ENCODE measurements around the gene WDFY4. TPM values are rescaled to one million over a fixed set of nuclear protein-coding genes. Genes with fewer than 3 reads are reported as not detected.
A peak's percentile ranks its signal among the peaks of the same experiment; 100 is the strongest.

WDFY4 gene
- total RNA-seq, 2 donors from 2014 or later: 0.70 to 2.0 TPM

- Histone ChIP-seq H3K27ac (no peak overlapping the region), H3K4me3 (no peak overlapping the region), H3K4me1 (no peaks in the 10 kb centered on the region), H3K9me3 (no peaks in the 10 kb centered on the region), H3K27me3 (no peaks in the 10 kb centered on the region), H3K36me3 (no peaks in the 10 kb centered on the region)
- TF ChIP-seq, protein P1, sequence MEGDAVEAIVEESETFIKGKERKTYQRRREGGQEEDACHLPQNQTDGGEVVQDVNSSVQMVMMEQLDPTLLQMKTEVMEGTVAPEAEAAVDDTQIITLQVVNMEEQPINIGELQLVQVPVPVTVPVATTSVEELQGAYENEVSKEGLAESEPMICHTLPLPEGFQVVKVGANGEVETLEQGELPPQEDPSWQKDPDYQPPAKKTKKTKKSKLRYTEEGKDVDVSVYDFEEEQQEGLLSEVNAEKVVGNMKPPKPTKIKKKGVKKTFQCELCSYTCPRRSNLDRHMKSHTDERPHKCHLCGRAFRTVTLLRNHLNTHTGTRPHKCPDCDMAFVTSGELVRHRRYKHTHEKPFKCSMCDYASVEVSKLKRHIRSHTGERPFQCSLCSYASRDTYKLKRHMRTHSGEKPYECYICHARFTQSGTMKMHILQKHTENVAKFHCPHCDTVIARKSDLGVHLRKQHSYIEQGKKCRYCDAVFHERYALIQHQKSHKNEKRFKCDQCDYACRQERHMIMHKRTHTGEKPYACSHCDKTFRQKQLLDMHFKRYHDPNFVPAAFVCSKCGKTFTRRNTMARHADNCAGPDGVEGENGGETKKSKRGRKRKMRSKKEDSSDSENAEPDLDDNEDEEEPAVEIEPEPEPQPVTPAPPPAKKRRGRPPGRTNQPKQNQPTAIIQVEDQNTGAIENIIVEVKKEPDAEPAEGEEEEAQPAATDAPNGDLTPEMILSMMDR (IDR thresholded peaks at IDR 0.05): no peak
- no peak for DNase-seq (ENCODE audit: low spot score)
Observed at GRCh38 chr10:48667960-48668590, 16.6 kb upstream of the WDFY4 start.

DNA sequence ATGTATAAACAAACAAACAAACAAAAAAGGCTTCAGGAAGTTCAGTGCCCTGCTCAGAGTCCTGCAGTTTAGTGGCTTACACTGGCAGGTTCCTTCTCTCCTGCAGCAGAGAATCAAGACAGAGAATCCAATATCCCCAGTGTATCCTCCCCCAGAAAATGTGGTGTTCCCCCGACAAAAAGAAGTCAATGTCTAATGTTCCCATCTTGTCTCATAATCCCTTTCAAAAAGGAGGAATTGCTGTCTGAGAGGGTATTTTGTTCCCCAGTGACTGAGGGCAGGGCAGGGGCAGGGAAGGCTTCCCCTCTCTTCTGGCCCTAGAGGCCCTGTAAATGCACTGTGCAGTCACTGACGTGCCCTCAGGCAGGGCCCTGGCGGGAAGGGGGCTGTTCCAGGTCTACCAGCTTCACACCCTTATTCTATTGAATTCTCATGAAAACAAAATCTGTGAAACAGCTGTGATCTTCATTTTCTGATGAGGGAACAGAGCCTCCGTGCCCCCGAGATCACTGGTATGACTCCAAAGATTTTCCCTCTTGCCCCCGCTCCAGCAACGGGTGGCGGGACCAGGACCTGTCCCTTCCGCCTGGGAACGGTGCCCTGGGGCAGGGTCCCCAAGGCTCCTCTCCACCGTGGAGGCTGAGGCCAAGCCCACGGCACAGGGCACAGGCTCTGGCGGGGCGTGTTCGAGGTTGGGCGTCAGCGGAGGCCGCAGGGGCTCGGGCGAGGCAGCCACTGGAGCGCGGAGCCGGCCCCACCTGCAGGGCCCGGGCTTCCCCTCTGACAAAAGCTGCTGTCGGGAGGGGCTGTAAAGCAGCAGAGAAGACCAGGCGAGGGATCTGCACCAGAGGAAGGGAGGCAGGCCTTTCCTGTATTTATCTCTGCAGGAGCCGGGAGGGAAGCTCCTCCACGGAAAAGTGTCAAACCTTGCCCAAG lies 13.4 kb upstream of the WDFY4 start:
- H3K27me3 ChIP-seq: no peaks in the 10 kb centered on the region
- TF ChIP-seq, protein P1 (IDR thresholded peaks at IDR 0.05): no peak
- no peaks in the 10 kb centered on the region for H3K4me1 ChIP-seq
- H3K27ac ChIP-seq: no peak overlapping the region
- H3K36me3 ChIP-seq: no peaks in the 10 kb centered on the region
- H3K9me3 ChIP-seq: no peaks in the 10 kb centered on the region
- DNase-seq (ENCODE audit: low spot score): peak; percentile 36
- H3K4me3 ChIP-seq: no peak overlapping the region

GRCh38 chr10:48671914-48672595 lies 12.6 kb upstream of the WDFY4 start:
- Histone ChIP-seq H3K36me3 (no peaks in the 10 kb centered on the region), H3K4me3 (no peak overlapping the region), H3K9me3 (no peaks in the 10 kb centered on the region), H3K27ac (no peak overlapping the region), H3K4me1 (no peaks in the 10 kb centered on the region), H3K27me3 (no peaks in the 10 kb centered on the region)
- TF ChIP-seq, protein P1 (IDR thresholded peaks at IDR 0.05): no peak
- peak; percentile 49 for DNase-seq (ENCODE audit: low spot score)

GRCh38 chr10:48672596-48673265 lies 11.9 kb upstream of the WDFY4 start:
- Histone ChIP-seq H3K27me3 (no peaks in the 10 kb centered on the region), H3K4me1 (no peaks in the 10 kb centered on the region), H3K9me3 (peaks cover 0 to 4% of the 10 kb centered on the region in 2 donors), H3K4me3 (no peak overlapping the region), H3K27ac (no peak overlapping the region), H3K36me3 (no peaks in the 10 kb centered on the region)
- DNase-seq (ENCODE audit: low spot score): peak; percentile 18
- TF ChIP-seq, protein P1 (IDR thresholded peaks at IDR 0.05): no peak

DNA sequence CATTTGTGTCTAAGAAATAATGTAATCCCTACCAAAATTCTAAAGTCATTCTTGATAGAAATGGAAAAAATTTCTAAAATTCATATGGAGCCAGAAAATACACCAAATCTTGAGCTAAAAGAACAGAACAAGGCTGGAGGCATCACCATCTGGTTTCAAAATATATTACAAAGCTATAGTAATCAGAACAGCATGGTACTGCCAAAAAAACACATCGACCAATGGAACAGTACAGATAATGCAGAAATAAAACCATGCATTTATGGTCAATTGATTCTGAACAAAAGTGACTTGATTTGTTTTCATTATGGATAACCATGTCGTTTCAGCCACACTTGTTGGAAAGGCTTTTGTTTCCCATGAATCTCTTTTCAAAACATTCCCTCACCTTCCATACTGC lies 7.0 kb upstream of the WDFY4 start:
- H3K27me3 ChIP-seq: no peaks in the 10 kb centered on the region
- TF ChIP-seq, protein P1 (IDR thresholded peaks at IDR 0.05): no peak
- no peak overlapping the region for H3K27ac ChIP-seq
- H3K9me3 ChIP-seq: peaks cover 0 to 25% of the 10 kb centered on the region in 2 donors
- no peaks in the 10 kb centered on the region for H3K36me3 ChIP-seq
- no peak for DNase-seq (ENCODE audit: low spot score)
- H3K4me1 ChIP-seq: no peaks in the 10 kb centered on the region
- no peak overlapping the region for H3K4me3 ChIP-seq
